K562 (cell line): ENCODE data around the gene PLSCR5. TPM values are rescaled to one million over a fixed set of nuclear protein-coding genes. Genes with fewer than 3 reads are reported as not detected.

Experiments used
- ATAC-seq: fragments of 200-7000 bp; cut with Tn5 transposase; 3 replicates; pipeline ENCODE4 v1.9.1; 2020; ENCODE audit warnings: moderate library complexity
- BruUV-seq: library from RNA; stranded (reverse); fragments of 400-500 nt; replicated peaks from 2 replicates; lab custom pipeline; 2021; lab: Mats Ljungman, UMichigan
- CTCF ChIA-PET: fragments of 300-600 bp; formaldehyde crosslinking; extraction: SDS; loops from one replicate; lab custom pipeline; 2021; ENCODE audit warnings: low intra/inter-chr PET ratio; lab: Yijun Ruan, JAX
- POLR2A ChIA-PET: fragments of 300-600, 350-650 bp; sonication (Branson Sonifier 250); formaldehyde crosslinking; extraction: SDS; loops from one replicate; lab custom pipeline; 2021; ENCODE audit warnings: antibody characterized with exemption, inconsistent platforms; lab: Yijun Ruan, JAX
- DNase-seq, 4 experiments: peaks; one replicate each; pipeline versions ENCODE4 v3.0.0 to v3.0.0-alpha.2; 2011 to 2018; ENCODE audit warnings: low spot score in 3 of 4, mixed read lengths in 3 of 4; ENCODE audit errors: extremely low read depth in 1 of 4
- FAIRE-seq: peaks from 2 replicates; lab custom pipeline; 2011; peaks lifted over from hg19 to GRCh38; lab: Jason Lieb, UNC
- H2AFZ ChIP-seq: 2 replicates; pipeline ENCODE4 v1.6.0; 2011; ENCODE audit warnings: low read depth, low read length, control low read depth, inconsistent platforms
- H3K27ac ChIP-seq: fragments of 200-600 bp; 3 replicates; pipeline ENCODE4 v1.8.0; 2011; ENCODE audit warnings: low read depth, mild to moderate bottlenecking, control low read depth, inconsistent platforms, low read length, moderate library complexity, mixed read lengths; ENCODE audit errors: extremely low read depth
- H3K27me3 ChIP-seq, 2 experiments: fragments of 300-600 bp in 1 of 2; 2 replicates in 1 of 2; 3 replicates in 1 of 2; pipeline versions ENCODE4 v1.6.0 to v1.8.0; 2011; ENCODE audit warnings: inconsistent platforms in 2 of 2, low read length in 2 of 2, mild to moderate bottlenecking in 1 of 2, mixed read lengths in 1 of 2, moderate library complexity in 1 of 2; ENCODE audit not compliant: control insufficient read depth in 2 of 2, insufficient read depth in 2 of 2
- H3K36me3 ChIP-seq: fragments of 300-600 bp; 3 replicates; pipeline ENCODE4 v1.8.0; 2011; ENCODE audit warnings: mild to moderate bottlenecking, low read length, inconsistent platforms; ENCODE audit not compliant: control insufficient read depth, insufficient read depth
- H3K4me1 ChIP-seq, 2 experiments: fragments of 200-600 bp in 1 of 2; replicated peaks in 1 of 2; 2 replicates in 1 of 2; 3 replicates in 1 of 2; pipeline versions ENCODE4 v1.5.1 to v1.8.0; 2011; ENCODE audit warnings: inconsistent platforms in 2 of 2, low read length in 2 of 2, mild to moderate bottlenecking in 1 of 2, mixed read lengths in 1 of 2, moderate library complexity in 1 of 2; ENCODE audit not compliant: control insufficient read depth in 2 of 2, insufficient read depth in 2 of 2
- H3K4me2 ChIP-seq: 2 replicates; pipeline ENCODE4 v1.6.1; 2011; ENCODE audit warnings: low read length, control low read depth, inconsistent platforms, mixed read lengths; ENCODE audit not compliant: insufficient read depth
- H3K4me3 ChIP-seq: fragments of 200-600 bp; sonication (generic), shearing (Covaris generic); 2 replicates; pipeline ENCODE4 v1.5.1; 2016; ENCODE audit warnings: control low read depth, inconsistent platforms
- H3K79me2 ChIP-seq: fragments of 200-600 bp; 3 replicates; pipeline ENCODE4 v1.8.0; 2011; ENCODE audit warnings: low read length, inconsistent platforms; ENCODE audit not compliant: control insufficient read depth, insufficient read depth
- H3K9ac ChIP-seq, 2 experiments: 2 replicates each; pipeline versions ENCODE4 v1.6.0 to v1.6.1; 2011; ENCODE audit warnings: low read depth in 2 of 2, low read length in 2 of 2, control low read depth in 1 of 2, inconsistent platforms in 1 of 2, mild to moderate bottlenecking in 1 of 2, mixed read lengths in 1 of 2; ENCODE audit not compliant: insufficient read depth in 1 of 2
- H3K9me1 ChIP-seq: one replicate; pipeline ENCODE4 v1.6.0; 2011; ENCODE audit warnings: inconsistent platforms, mild to moderate bottlenecking, low read length, moderate library complexity; ENCODE audit not compliant: control insufficient read depth, insufficient read depth
- H3K9me3 ChIP-seq: replicated peaks from 2 replicates; pipeline ENCODE4 v1.5.1; 2011; ENCODE audit warnings: low read depth, low read length, inconsistent platforms; ENCODE audit not compliant: control insufficient read depth, insufficient read depth
- H4K20me1 ChIP-seq: replicated peaks from 2 replicates; pipeline ENCODE4 v1.6.1; 2011; ENCODE audit warnings: low read length, inconsistent platforms, mixed read lengths; ENCODE audit not compliant: control insufficient read depth, insufficient read depth
- ADNP ChIP-seq: fragments of 200-800 bp; sonication (Bioruptor generic); IDR thresholded peaks from 2 replicates; pipeline ENCODE4 v1.6.1; 2016; ENCODE audit warnings: missing genetic modification characterization, missing compliant biosample characterization
- ELF1 ChIP-seq: fragments of 200-800 bp; sonication (Bioruptor generic); IDR thresholded peaks from 2 replicates; pipeline ENCODE4 v1.6.1; 2016; ENCODE audit warnings: missing genetic modification characterization, missing compliant biosample characterization
- FOXM1 ChIP-seq, 2 experiments: fragments of 450-650 bp in 1 of 2; sonication (generic) in 1 of 2; formaldehyde crosslinking in 1 of 2; IDR thresholded peaks; 2 replicates each; pipeline versions ENCODE4 v1.6.1 to v1.9.0; 2017 to 2022; ENCODE audit warnings: low read depth in 2 of 2, mild to moderate bottlenecking in 2 of 2, missing genetic modification reagents in 1 of 2, moderate library complexity in 1 of 2
- HIVEP1 ChIP-seq: fragments of 250-450 bp; sonication (Bioruptor Pico); IDR thresholded peaks from 2 replicates; pipeline ENCODE4 v1.4.0; 2020; ENCODE audit warnings: mild to moderate bottlenecking
- HLTF ChIP-seq: fragments of 450-650 bp; IDR thresholded peaks from 2 replicates; pipeline ENCODE4 v1.6.1; 2016
- HSF4 ChIP-seq: fragments of 250-450 bp; sonication (Bioruptor Pico); IDR thresholded peaks from 2 replicates; pipeline ENCODE4 v2.1.2; 2022; ENCODE audit warnings: mild to moderate bottlenecking, moderate library complexity, borderline replicate concordance
- KAT8 ChIP-seq: fragments of 450-650 bp; IDR thresholded peaks from 2 replicates; pipeline ENCODE4 v1.6.1; 2016; ENCODE audit warnings: low read depth, mild to moderate bottlenecking
- MBD2 ChIP-seq: sonication (generic); IDR thresholded peaks from 2 replicates; pipeline ENCODE4 v1.6.1; 2016; ENCODE audit warnings: low read depth, borderline replicate concordance
- MEF2D ChIP-seq: conservative IDR thresholded peaks from 2 replicates; pipeline ENCODE4 v1.6.1; 2016; ENCODE audit warnings: low read depth, missing genetic modification characterization, missing compliant biosample characterization
- RFX1 ChIP-seq: fragments of 450-650 bp; IDR thresholded peaks from 2 replicates; pipeline ENCODE4 v1.6.1; 2016; ENCODE audit warnings: mild to moderate bottlenecking, moderate library complexity
- U2AF1 ChIP-seq: fragments of 200-400 bp; formaldehyde crosslinking; optimal IDR thresholded peaks from 2 replicates; pipeline ENCODE3; 2017; ENCODE audit warnings: mild to moderate bottlenecking, low read depth, low read length, moderate library complexity
- ZC3H4 ChIP-seq: sonication (generic); formaldehyde crosslinking; IDR thresholded peaks from 2 replicates; pipeline ENCODE4 v1.9.0; 2021; ENCODE audit warnings: missing genetic modification reagents, borderline replicate concordance
- ZFP1 ChIP-seq: fragments of 450-650 bp; formaldehyde crosslinking; IDR thresholded peaks from 2 replicates; pipeline ENCODE4 v1.4.0; 2020; ENCODE audit warnings: mild to moderate bottlenecking, mixed read lengths
- ZNF445 ChIP-seq: fragments of 250-450 bp; sonication (Bioruptor Pico); IDR thresholded peaks from 2 replicates; pipeline ENCODE4 v1.4.0; 2020; ENCODE audit warnings: low read depth, mild to moderate bottlenecking, moderate library complexity
- WGBS: fragments of 100-300 bp; shearing (Covaris generic); methylation state at CpG from one replicate; pipeline ENCODE4 v1.1.6; 2016; ENCODE audit warnings: low coverage, mixed read lengths; ENCODE audit not compliant: insufficient coverage; ENCODE audit errors: missing lambda C conversion rate; 5-methylcytosine and 5-hydroxymethylcytosine counted together
- in situ Hi-C: fragments of 300-500 bp; cut with MboI; formaldehyde crosslinking; loops from 4 replicates; pipeline ENCODE4 v1.15.0; 2018; ENCODE audit warnings: inconsistent platforms, mixed read lengths
- intact Hi-C: fragments of 100-400 bp; cut with micrococcal nuclease; formaldehyde crosslinking; loops from 2 replicates; pipeline ENCODE4 v1.14.2; 2022
- polyA plus RNA-seq, 8 experiments: library from polyadenylated mRNA; depleted of rRNA in 4 of 8; stranded (reverse) in 5 of 8; unstranded in 3 of 8; fragments of >200 nt; fragmentation: Nextera tagmentation in 2 of 8; fragmentation: Illumina TruSeq in 1 of 8; extraction: Ambion mirVana in 2 of 8; extraction: Trizol in 1 of 8; gene quantifications; 2 replicates each; pipeline versions ENCODE4 v1.2.1 to v1.2.3, GENCODE V29; 2011 to 2014; ENCODE audit warnings: inconsistent platforms in 1 of 8, missing spikeins in 1 of 8
- total RNA-seq, 7 experiments: library from RNA; depleted of rRNA in 6 of 7; stranded (reverse); fragments of >200 nt in 6 of 7; fragmentation: Illumina TruSeq in 2 of 7; extraction: Trizol in 2 of 7; gene quantifications; 2 replicates each; pipeline versions ENCODE4 v1.2.1 to v1.2.3, GENCODE V29; 2011 to 2021; ENCODE audit warnings: low replicate concordance in 1 of 7
- TF ChIP-seq, protein P1 (sequence below): fragments of 250-450 bp; sonication (Bioruptor Pico); IDR thresholded peaks from 2 replicates; pipeline ENCODE4 v1.8.0; 2021; ENCODE audit warnings: mild to moderate bottlenecking, moderate library complexity

PLSCR5 gene
- total and polyA plus RNA-seq, 9 of the 15 experiments (the other 6 are each of a cell fraction or from before 2014, with no cell fraction given), result not detected

GRCh38 chr3:146555311-146555710, 49.8 kb downstream of the PLSCR5 start:
- Histone ChIP-seq H3K4me3 (no peak overlapping the region), H3K4me1 (peaks cover 0 to 6% of the 10 kb centered on the region in 2 experiments; a peak in 2 of 5 replicates), H3K27ac (no peak overlapping the region), H3K9ac (no peak overlapping the region), H4K20me1 (no peaks in the 10 kb centered on the region), H3K27me3 (no peaks in the 10 kb centered on the region)
- no peak for ATAC-seq
- in situ Hi-C loops, result no loop called here
- TF ChIP-seq U2AF1, result no peak
- TF ChIP-seq RFX1, result no peak
- TF ChIP-seq, all 486 proteins: peak for 0
- Histone ChIP-seq H3K4me2 (no peak overlapping the region), H3K36me3 (no peaks in the 10 kb centered on the region), H2AFZ (no peak overlapping the region), H3K9me3 (no peaks in the 10 kb centered on the region), H3K79me2 (no peaks in the 10 kb centered on the region), H3K9me1 (no peaks in the 10 kb centered on the region)
- ChIA-PET POLR2A (no interaction called here), CTCF (no interaction called here)
- WGBS, result 68% methylated on average over 3 of the region's 3 CpGs
- BruUV-seq, result no TSS peak
- FAIRE-seq (no peak), DNase-seq (no peak)
- intact Hi-C loops, result no loop called here

DNA sequence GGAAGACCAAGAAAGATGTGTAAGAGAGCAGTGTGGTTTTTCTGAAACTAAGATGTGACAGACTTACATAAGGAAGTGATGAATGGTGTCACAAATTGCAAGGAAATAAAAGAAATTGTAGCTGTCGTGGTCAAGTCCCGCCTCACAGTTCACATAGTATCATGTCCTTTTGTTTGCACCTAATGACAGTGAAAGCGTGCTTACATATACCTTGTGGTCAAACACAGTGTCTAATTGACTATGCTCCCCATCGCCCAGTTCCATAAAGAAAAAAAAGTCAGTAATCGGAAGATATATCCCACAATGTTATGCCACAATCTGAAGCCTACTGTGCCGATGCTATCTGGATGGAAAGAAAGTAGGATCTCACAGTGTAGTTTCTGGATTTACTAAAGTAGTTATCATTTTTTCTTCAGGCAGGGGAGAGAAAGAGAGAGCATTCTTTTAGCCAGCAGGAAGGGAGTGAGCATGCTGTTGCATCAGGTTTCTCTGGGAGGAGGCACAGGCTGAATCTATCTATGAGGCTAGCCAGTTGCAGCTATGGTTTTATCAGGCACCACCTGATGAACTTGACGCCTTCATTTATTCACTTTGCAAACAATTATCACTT, 50.9 kb downstream of the PLSCR5 start:
- WGBS, result 8% methylated on average over 7 of the region's 7 CpGs
- Histone ChIP-seq H3K79me2 (no peaks in the 10 kb centered on the region), H3K27ac (peak overlapping the region; percentile 55; the same call in 2 of the 3 replicates), H3K36me3 (no peaks in the 10 kb centered on the region), H3K9me3 (no peaks in the 10 kb centered on the region), H3K9me1 (no peaks in the 10 kb centered on the region), H3K27me3 (no peaks in the 10 kb centered on the region), H2AFZ (peak overlapping the region; percentile 85), H3K4me2 (peak overlapping the region; percentile 62), H3K4me3 (no peak overlapping the region), H3K4me1 (peaks cover 0 to 6% of the 10 kb centered on the region in 2 experiments; a peak in 2 of 5 replicates), H3K9ac (peak overlapping the region in 1 of 2 experiments; percentile 21; a peak in 1 of 4 replicates), H4K20me1 (no peaks in the 10 kb centered on the region)
- DNase-seq, result peak in 2 of 4 experiments; percentile 30 to 52
- ChIA-PET CTCF (interaction anchor here (0.6 kb wide), 1 partner anchor 36 kb away, joined by 3 read pairs; no protein-coding TSS in a partner anchor), POLR2A (interaction anchor here (0.7 kb wide), 1 partner anchor 9 kb away, joined by 3 read pairs; the partner anchor contains the start of gene PLSCR1)
- BruUV-seq, result no TSS peak
- peak; percentile 97 for ATAC-seq
- in situ Hi-C loops, result no loop called here
- FAIRE-seq, result no peak
- intact Hi-C loops, result no loop called here
- TF ChIP-seq FOXM1 (IDR thresholded peaks at IDR 0.05; ENCODE audit: low read depth) (peak; percentile 32; the same call in 1 of the 2 replicates), FOXM1 (CRISPR knock-in tag; IDR thresholded peaks at IDR 0.05; ENCODE audit: low read depth) (no peak), ZC3H4 (CRISPR knock-in tag) (no peak), HSF4 (CRISPR knock-in tag) (no peak), HIVEP1 (CRISPR knock-in tag) (no peak), HLTF (no peak), MBD2 (no peak), KAT8 (no peak), ADNP (tag) (no peak), MEF2D (no peak), ZFP1 (CRISPR knock-in tag) (no peak), ELF1 (tag) (no peak), ZNF445 (CRISPR knock-in tag) (no peak)
- TF ChIP-seq, protein P1, sequence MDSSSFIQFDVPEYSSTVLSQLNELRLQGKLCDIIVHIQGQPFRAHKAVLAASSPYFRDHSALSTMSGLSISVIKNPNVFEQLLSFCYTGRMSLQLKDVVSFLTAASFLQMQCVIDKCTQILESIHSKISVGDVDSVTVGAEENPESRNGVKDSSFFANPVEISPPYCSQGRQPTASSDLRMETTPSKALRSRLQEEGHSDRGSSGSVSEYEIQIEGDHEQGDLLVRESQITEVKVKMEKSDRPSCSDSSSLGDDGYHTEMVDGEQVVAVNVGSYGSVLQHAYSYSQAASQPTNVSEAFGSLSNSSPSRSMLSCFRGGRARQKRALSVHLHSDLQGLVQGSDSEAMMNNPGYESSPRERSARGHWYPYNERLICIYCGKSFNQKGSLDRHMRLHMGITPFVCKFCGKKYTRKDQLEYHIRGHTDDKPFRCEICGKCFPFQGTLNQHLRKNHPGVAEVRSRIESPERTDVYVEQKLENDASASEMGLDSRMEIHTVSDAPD, result no peak
